ENCODE results near the gene AEN.

The AEN gene

DNA sequence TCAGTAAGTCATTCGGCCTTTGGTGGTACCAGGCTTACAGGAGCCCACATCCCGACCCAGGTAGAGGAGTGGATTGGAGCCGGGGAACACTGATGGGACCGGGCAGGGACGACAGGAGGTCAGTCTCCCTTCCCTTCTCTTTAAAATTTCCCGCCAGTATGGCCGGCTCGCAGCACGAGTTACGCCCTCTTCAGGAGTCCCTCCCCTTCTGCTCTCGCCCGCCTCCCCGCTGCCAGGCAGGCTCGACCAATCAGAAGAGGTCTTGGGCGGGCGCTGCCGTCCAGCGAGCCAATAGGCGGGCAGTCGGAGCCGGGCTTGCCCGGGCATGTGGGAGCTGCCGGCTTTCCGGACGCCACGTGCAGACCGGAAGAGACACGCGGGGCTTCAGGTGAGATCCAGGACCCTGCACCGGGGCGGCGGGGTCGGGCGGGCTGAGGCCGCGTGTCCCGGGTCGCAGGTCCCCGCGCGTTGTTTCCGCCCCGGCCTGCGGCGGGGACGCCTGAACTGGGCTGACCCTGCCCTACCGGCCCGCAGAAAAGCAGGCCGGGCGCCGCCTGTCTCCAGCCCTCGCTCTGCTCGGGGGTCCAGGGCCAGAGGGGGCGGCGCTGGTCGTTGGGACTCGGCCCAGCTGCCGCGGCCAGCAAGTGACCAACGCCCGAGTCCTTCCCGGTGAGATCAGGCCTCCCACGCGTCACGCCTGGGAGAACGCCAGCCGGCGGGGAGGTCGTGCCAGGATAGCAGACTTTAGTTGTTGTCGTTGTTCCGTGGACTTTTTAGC, at the start of gene AEN:
TSS of gene AEN (plus strand) at position 346 of the 778 bp plus-strand sequence. CDS start 4,870 bp downstream, outside the sequence.
- H3K4me3 ChIP-seq (ENCODE audit: low read depth, low read length) = peak within 1 kb of the TSS; percentile 83
- TF ChIP-seq, protein P1, sequence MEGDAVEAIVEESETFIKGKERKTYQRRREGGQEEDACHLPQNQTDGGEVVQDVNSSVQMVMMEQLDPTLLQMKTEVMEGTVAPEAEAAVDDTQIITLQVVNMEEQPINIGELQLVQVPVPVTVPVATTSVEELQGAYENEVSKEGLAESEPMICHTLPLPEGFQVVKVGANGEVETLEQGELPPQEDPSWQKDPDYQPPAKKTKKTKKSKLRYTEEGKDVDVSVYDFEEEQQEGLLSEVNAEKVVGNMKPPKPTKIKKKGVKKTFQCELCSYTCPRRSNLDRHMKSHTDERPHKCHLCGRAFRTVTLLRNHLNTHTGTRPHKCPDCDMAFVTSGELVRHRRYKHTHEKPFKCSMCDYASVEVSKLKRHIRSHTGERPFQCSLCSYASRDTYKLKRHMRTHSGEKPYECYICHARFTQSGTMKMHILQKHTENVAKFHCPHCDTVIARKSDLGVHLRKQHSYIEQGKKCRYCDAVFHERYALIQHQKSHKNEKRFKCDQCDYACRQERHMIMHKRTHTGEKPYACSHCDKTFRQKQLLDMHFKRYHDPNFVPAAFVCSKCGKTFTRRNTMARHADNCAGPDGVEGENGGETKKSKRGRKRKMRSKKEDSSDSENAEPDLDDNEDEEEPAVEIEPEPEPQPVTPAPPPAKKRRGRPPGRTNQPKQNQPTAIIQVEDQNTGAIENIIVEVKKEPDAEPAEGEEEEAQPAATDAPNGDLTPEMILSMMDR (IDR thresholded peaks at IDR 0.05; ENCODE audit: low read depth, low read length) = no peak

DNA sequence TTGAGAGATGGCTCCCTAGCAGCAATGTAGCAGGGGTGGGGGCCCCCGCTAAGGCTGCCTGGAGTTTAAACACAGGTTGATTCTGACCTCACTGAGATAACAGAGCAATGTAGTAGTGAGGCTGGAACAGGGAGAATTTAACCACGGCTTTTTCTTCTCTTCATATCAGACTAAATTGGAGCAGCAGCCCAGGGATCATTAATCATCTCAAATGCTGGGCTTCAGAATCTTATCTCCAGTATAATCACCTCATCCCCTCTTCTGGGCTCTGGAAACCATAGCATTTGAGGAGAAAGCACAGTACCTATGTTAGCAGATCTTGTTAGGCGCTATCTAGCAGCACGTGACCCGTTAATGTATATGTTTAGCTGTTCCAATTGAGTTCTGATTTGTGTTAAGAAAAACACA, 49.3 kb upstream of the AEN start:
- TF ChIP-seq, protein P1 (IDR thresholded peaks at IDR 0.05; ENCODE audit: low read depth, low read length) = no peak
- H3K4me3 ChIP-seq (ENCODE audit: low read depth, low read length) = no peak overlapping the region

- TF ChIP-seq, protein P1 (IDR thresholded peaks at IDR 0.05; ENCODE audit: low read depth, low read length) = no peak
- H3K4me3 ChIP-seq (ENCODE audit: low read depth, low read length) = no peak overlapping the region
Measured at GRCh38 chr15:88574077-88574476, 47.1 kb upstream of the AEN start.

GRCh38 chr15:88574655-88575054, 46.5 kb upstream of the AEN start:
- TF ChIP-seq, protein P1 (IDR thresholded peaks at IDR 0.05; ENCODE audit: low read depth, low read length) = no peak
- no peak overlapping the region for H3K4me3 ChIP-seq (ENCODE audit: low read depth, low read length)

DNA sequence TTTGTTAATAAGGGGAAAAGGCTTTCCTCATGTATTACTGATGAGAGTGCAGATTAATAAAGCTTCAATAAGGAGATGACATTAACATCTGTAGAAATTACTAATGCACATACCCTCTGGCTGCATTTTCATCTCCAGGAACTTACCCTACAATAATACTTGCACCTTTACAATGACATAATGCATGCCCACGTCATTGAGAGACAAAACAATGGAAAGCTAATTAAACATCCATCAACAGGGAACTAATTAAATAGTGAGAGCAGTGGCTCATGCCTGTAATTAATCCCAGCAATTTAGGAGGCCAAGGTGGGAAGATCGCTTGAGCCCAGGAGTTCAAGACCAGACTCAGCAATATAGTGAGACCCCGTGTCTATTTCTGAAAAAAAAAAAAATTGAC, 41.8 kb upstream of the AEN start:
- TF ChIP-seq, protein P1 (IDR thresholded peaks at IDR 0.05; ENCODE audit: low read depth, low read length) = no peak
- no peak overlapping the region for H3K4me3 ChIP-seq (ENCODE audit: low read depth, low read length)

GRCh38 chr15:88580532-88580931, 40.6 kb upstream of the AEN start:
- TF ChIP-seq, protein P1 (IDR thresholded peaks at IDR 0.05; ENCODE audit: low read depth, low read length) = no peak
- H3K4me3 ChIP-seq (ENCODE audit: low read depth, low read length) = no peak overlapping the region

GRCh38 chr15:88586401-88587162, 34.6 kb upstream of the AEN start:
- TF ChIP-seq, protein P1 (IDR thresholded peaks at IDR 0.05; ENCODE audit: low read depth, low read length) = no peak
- no peak overlapping the region for H3K4me3 ChIP-seq (ENCODE audit: low read depth, low read length)
